Caco-2 (cell line): ENCODE data around the gene SMTN. TPM values are rescaled to one million over a fixed set of nuclear protein-coding genes. Genes with fewer than 3 reads are reported as not detected.

Source experiments
- BruUV-seq: library from RNA; stranded (reverse); fragments of 400-500 nt; replicated peaks from 2 replicates; lab custom pipeline; 2021; lab: Mats Ljungman, UMichigan
- CTCF ChIA-PET: fragments of 300-600 bp; sonication (Branson Sonifier 250); formaldehyde crosslinking; loops from one replicate; lab custom pipeline; 2022; ENCODE audit warnings: antibody characterized with exemption; lab: Charles Lee
- POLR2A ChIA-PET: fragments of 300-600 bp; sonication (Branson Sonifier 250); formaldehyde crosslinking; loops from one replicate; lab custom pipeline; 2022; ENCODE audit warnings: antibody characterized with exemption; lab: Charles Lee
- DNase-seq, 2 experiments: peaks; one replicate each; pipeline versions ENCODE4 v3.0.0 to v3.0.0-alpha.2; 2020 to 2022
- H3K27me3 ChIP-seq: replicated peaks from 2 replicates; pipeline ENCODE4 v1.6.0; 2011; ENCODE audit warnings: low read length; ENCODE audit not compliant: control insufficient read depth, insufficient read depth
- H3K36me3 ChIP-seq: 2 replicates; pipeline ENCODE4 v1.5.1; 2011; ENCODE audit warnings: low read length; ENCODE audit not compliant: control insufficient read depth, insufficient read depth
- H3K4me1 ChIP-seq: fragments of 250-450 bp; sonication (Bioruptor Pico); 2 replicates; pipeline ENCODE4 v1.5.1; 2020; ENCODE audit warnings: mild to moderate bottlenecking
- H3K4me3 ChIP-seq: 2 replicates; pipeline ENCODE4 v1.5.1; 2011; ENCODE audit warnings: low read depth, mild to moderate bottlenecking, control low read depth, low read length
- H3K9me3 ChIP-seq: fragments of 250-450 bp; sonication (Bioruptor Pico); 2 replicates; pipeline ENCODE4 v1.5.1; 2020; ENCODE audit warnings: mild to moderate bottlenecking, moderate library complexity
- H3K27ac Mint-ChIP-seq: one replicate; pipeline ENCODE4 v1.8.0; 2022; ENCODE audit warnings: mixed read lengths; ENCODE audit not compliant: unreplicated experiment
- H3K27me3 Mint-ChIP-seq: one replicate; pipeline ENCODE4 v1.8.0; 2022; ENCODE audit warnings: mixed read lengths; ENCODE audit not compliant: insufficient read depth, unreplicated experiment
- H3K36me3 Mint-ChIP-seq: one replicate; pipeline ENCODE4 v1.8.0; 2022; ENCODE audit warnings: mild to moderate bottlenecking, mixed read lengths; ENCODE audit not compliant: insufficient read depth, unreplicated experiment
- H3K4me1 Mint-ChIP-seq: one replicate; pipeline ENCODE4 v1.8.0; 2022; ENCODE audit warnings: low read depth, mixed read lengths; ENCODE audit not compliant: unreplicated experiment
- H3K4me3 Mint-ChIP-seq: one replicate; pipeline ENCODE4 v1.8.0; 2022; ENCODE audit warnings: mild to moderate bottlenecking, moderate library complexity, mixed read lengths; ENCODE audit not compliant: unreplicated experiment
- H3K9me3 Mint-ChIP-seq: one replicate; pipeline ENCODE4 v1.8.0; 2022; ENCODE audit warnings: mixed read lengths; ENCODE audit not compliant: unreplicated experiment
- intact Hi-C: fragments of 100-400 bp; cut with micrococcal nuclease; formaldehyde crosslinking; loops from one replicate; pipeline ENCODE4 v1.10.0; 2022; ENCODE audit not compliant: unreplicated experiment
- total RNA-seq: library from RNA; stranded (reverse); gene quantifications from 2 replicates; pipeline ENCODE4 v1.2.3, GENCODE V29; 2022
- TF ChIP-seq, protein P1 (sequence below), 2 experiments: fragments of 200-600 bp in 1 of 2; IDR thresholded peaks; 1 replicate in 1 of 2; 2 replicates in 1 of 2; pipeline versions ENCODE4 v1.5.1 to v1.8.0; 2011 to 2022; ENCODE audit warnings: antibody characterized with exemption in 1 of 2, control low read depth in 1 of 2, inconsistent platforms in 1 of 2, low read depth in 1 of 2, low read length in 1 of 2, mild to moderate bottlenecking in 1 of 2, moderate library complexity in 1 of 2; ENCODE audit not compliant: insufficient read depth in 1 of 2, severe bottlenecking in 1 of 2, unreplicated experiment in 1 of 2

SMTN gene
- total RNA-seq, 1 experiment from 2014 or later = 71.0 TPM

DNA sequence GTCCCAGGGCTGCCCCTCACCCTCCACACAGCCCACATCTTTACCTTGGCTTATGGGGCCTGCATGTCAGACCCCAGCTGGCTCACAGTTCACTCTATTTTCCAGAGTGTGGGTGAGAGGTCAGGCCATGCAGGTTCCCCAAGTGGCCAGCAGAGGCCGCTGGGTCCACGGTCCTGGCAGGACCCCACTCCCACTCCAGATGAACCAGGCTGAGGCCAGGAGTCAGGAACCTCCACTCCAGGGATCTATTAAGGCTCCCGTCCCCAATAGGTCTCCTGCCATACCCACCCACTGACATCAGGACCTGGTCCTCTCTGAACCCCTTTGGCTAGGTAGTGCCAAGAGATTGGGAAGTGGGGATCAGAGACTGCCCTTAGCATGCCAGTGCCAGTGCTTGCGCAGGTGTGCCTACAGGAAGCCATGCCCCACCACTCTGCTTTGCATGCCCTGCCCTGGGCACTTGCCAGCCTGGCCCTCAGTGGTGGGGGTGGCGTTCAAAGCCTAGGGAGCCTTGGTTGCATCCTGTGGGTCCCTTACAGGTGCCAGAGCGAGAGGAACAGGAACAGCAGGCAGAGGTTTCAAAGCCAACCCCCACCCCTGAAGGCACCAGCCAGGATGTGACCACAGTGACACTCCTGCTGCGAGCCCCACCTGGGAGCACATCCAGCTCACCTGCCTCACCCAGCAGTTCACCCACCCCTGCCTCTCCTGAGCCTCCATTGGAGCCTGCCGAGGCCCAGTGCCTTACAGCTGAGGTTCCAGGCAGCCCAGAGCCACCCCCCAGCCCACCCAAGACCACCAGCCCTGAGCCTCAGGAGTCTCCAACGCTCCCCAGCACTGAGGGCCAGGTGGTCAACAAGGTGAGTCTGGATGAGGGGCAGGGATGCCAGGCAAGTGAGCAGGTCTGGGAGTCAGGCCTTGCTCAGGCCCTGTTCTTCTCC is 8.3 kb downstream of the SMTN start:
- no peaks in the 10 kb centered on the region for H3K9me3 ChIP-seq
- no TSS peak for BruUV-seq
- Mint-ChIP-seq H3K36me3 (peaks cover 8% of the 10 kb centered on the region), H3K27ac (peak overlapping the region; percentile 43), H3K4me1 (no peaks in the 10 kb centered on the region), H3K4me3 (no peak overlapping the region), H3K27me3 (no peaks in the 10 kb centered on the region), H3K9me3 (no peaks in the 10 kb centered on the region)
- POLR2A ChIA-PET = no interaction called here
- H3K4me1 ChIP-seq = no peaks in the 10 kb centered on the region
- no peaks in the 10 kb centered on the region; the same call in none of the 2 replicates for H3K36me3 ChIP-seq
- peak in 1 of 2 experiments; percentile 54 for DNase-seq
- CTCF ChIA-PET = no interaction called here
- no peaks in the 10 kb centered on the region for H3K27me3 ChIP-seq
- H3K4me3 ChIP-seq = no peak overlapping the region
- TF ChIP-seq, protein P1, sequence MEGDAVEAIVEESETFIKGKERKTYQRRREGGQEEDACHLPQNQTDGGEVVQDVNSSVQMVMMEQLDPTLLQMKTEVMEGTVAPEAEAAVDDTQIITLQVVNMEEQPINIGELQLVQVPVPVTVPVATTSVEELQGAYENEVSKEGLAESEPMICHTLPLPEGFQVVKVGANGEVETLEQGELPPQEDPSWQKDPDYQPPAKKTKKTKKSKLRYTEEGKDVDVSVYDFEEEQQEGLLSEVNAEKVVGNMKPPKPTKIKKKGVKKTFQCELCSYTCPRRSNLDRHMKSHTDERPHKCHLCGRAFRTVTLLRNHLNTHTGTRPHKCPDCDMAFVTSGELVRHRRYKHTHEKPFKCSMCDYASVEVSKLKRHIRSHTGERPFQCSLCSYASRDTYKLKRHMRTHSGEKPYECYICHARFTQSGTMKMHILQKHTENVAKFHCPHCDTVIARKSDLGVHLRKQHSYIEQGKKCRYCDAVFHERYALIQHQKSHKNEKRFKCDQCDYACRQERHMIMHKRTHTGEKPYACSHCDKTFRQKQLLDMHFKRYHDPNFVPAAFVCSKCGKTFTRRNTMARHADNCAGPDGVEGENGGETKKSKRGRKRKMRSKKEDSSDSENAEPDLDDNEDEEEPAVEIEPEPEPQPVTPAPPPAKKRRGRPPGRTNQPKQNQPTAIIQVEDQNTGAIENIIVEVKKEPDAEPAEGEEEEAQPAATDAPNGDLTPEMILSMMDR (IDR thresholded peaks at IDR 0.05; ENCODE audit: insufficient read depth in 1 of 2, low read depth in 1 of 2, low read length in 1 of 2, severe bottlenecking in 1 of 2, unreplicated experiment in 1 of 2) = peak; percentile 47 to 72
- intact Hi-C loops = loop anchor here (1.0 kb wide), 1 partner anchor 60 kb away; no protein-coding TSS in a partner anchor

DNA sequence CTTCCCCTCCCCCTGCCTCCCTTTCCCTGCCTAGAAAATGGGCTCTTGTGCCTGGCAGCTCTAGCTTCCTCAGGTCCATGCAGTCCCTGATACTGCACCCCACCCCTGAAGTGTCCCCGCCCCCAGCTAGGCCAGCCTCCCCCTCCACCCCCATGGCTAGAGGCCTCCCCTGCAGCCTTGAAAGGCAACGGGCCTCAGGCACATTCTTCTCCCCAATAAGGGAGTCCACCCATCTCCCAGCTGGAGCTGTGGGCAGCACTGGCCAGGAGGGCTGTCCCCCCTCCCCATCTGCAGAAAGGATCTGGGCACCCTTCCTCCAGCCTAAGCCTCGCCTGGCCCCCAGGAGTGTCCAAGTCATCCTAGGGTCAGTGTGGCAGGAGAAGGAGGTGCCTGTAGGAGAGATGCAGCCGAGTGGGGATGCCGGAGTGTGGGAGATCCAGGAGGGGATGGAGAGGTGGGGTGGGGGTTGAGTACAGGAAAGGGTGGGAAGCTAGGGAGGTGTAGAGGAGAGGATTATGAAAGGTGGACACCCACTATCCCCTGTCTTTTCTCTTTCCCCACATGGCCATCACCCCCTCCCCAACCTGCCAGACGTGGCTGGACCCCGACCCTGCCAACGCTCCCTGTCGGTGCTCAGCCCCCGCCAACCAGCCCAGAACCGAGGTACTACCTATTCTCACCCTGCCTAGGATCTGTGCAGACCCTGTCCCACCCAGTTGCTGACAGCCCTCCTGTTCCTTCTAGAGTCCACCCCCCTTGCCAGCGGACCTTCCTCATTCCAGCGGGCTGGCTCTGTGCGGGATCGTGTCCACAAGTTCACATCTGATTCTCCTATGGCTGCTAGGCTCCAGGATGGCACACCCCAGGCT is 9.3 kb downstream of the SMTN start:
- H3K4me1 Mint-ChIP-seq = no peaks in the 10 kb centered on the region
- intact Hi-C loops = no loop called here
- CTCF ChIA-PET = no interaction called here
- TF ChIP-seq, protein P1 (IDR thresholded peaks at IDR 0.05; ENCODE audit: insufficient read depth in 1 of 2, low read depth in 1 of 2, low read length in 1 of 2, severe bottlenecking in 1 of 2, unreplicated experiment in 1 of 2) = no peak
- no TSS peak for BruUV-seq
- Histone ChIP-seq H3K36me3 (no peaks in the 10 kb centered on the region; the same call in none of the 2 replicates), H3K9me3 (no peaks in the 10 kb centered on the region), H3K4me1 (no peaks in the 10 kb centered on the region), H3K27me3 (no peaks in the 10 kb centered on the region), H3K4me3 (no peak overlapping the region)
- H3K4me3 Mint-ChIP-seq = no peak overlapping the region
- H3K9me3 Mint-ChIP-seq = no peaks in the 10 kb centered on the region
- no peak for DNase-seq
- H3K27me3 Mint-ChIP-seq = no peaks in the 10 kb centered on the region
- POLR2A ChIA-PET = no interaction called here
- H3K36me3 Mint-ChIP-seq = peaks cover 9% of the 10 kb centered on the region
- no peak overlapping the region for H3K27ac Mint-ChIP-seq
